Glomerular endothelial cell (primary cell): ENCODE data around the gene LSAMP. TPM values are rescaled to one million over a fixed set of nuclear protein-coding genes. Genes with fewer than 3 reads are reported as not detected.

Experiments used
- DNase-seq: peaks from one replicate; pipeline ENCODE4 v3.0.0-alpha.2; 2011; ENCODE audit warnings: low read depth, low spot score; ENCODE audit errors: extremely low read depth
- total RNA-seq: library from RNA; depleted of rRNA; stranded (reverse); fragments of >200 nt; gene quantifications from 2 replicates; pipeline ENCODE4 v1.2.3, GENCODE V29; 2015

LSAMP gene
- total RNA-seq, 1 donor from 2014 or later, result 2.1 TPM

DNA sequence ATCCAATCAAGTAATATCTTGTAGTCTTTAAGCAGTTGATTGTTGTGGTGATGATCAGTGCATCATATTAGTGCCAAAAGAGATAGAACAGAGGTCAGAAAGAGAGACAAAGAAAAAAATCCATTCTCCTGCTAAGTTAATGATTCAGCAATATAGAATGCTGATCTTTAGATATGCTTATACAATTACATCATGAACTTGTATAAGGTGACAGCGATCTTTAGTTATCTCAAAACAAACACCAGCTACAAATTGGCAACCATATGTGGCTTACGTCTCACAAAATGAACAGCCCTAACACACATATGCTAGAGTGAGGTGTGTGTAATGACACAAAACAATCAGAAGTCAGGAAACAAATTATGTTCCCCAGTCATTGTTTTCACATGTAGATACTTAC lies 12.5 kb downstream of the LSAMP start:
- DNase-seq, result no peak

DNA sequence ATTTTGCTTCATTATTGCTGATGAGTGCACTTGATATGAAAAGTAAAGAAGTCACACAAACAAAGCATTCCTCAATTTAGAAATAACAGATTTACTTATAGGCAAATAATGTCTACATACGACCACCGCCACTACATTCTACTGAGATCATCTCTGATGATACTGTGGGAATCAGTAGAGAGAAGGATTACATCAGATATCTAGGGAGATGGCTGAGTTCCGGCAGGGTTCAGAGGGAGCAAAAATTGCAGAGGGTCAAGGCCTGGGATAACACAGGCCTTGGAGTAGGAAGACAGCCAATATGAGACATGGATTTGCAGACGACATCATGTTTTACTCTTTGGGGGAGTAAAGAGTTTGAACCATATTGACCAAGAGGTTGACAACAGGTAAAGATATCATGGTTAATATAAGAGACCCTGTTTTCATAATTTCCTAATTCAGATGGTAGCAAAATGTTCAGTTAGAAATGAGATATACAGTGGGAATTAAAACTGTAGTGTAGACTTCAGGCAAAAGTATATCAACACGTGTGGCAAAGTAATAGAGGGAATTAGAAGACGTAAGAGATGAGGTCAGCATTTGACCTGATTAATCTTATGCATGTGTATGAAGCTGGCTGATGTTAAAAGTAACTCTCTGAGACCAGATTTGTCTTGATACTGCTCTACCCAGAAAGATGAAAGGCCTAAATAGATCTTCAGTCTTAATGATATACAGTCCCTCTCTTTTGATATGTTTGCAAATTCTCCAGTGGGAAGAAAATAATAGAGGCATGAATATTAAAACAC lies 15.6 kb downstream of the LSAMP start:
- DNase-seq, result no peak

DNA sequence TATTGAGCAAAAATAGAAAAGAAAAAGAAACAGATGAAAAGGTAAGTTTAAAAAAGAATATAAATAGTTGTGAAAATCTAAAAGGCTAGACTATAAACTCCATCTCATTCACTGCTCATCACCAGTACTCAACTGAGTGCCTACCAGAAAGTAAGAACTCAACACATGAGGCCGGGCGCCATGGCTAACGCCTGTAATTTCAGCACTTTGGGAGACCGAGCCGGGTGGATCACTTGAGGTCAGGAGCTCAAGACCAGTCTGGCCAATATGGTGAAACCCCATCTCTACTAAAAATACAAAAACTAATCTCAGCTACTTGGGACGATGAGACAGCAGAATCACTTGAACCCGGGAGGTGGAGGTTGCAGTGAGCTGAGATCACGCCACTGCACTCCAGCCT lies 19.3 kb downstream of the LSAMP start:
- DNase-seq, result no peak

DNA sequence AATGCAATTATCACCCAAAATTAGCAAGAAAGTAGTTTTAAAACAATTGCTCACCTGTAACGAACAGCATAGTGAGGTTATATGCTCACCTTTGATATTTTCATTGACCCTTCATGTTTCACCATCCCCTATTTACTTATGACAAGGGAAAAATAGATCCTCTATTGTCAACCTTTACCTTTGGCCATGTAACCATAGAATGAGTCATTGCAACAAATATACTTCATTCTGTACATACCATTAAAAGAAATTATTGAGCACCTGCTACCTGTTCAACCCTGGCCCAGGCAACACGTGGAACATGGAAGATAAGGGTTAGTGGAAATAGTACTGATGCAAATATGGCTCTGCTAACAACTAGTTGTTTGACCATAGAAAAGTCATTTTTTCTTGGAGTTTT lies 20.2 kb downstream of the LSAMP start:
- DNase-seq, result no peak

DNA sequence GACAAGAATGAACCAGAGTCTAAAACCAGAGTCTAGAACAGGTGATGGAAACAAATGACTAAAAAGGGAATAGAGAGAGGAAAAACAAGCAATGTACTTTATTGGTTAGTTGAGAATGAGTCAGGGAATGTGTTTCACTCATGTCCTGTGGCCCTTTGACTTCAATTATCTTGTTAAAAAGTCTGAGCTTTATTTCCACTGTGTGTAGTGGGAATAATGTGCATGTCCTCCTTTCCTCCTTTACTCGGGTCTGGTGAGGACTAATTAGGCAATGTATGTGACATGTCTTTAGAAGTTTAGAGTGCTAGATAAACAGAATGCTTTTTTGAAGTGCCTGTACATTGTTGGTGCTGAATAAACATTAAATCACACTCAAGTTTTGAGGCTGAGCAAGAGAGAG lies 21.3 kb downstream of the LSAMP start:
- DNase-seq, result no peak

DNA sequence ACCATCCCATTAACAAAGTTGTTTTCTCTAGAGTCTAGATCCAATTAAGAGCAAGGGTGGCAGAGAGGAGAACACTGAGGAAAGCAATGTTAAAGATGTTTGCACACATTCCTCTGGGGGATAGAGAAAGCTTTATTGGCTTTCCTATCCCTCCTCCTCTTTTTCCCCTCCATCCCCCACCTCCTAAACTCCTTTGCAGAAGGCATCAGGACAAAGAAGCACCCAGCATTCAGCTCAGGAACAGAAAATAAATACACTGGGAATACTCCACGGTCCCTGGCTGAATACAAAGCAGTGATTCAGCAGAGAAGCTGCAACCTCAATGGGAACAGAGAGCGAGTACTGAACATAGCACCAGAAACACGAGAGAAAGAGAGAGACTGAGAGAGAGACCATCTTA lies 21.9 kb downstream of the LSAMP start:
- no peak for DNase-seq

DNA sequence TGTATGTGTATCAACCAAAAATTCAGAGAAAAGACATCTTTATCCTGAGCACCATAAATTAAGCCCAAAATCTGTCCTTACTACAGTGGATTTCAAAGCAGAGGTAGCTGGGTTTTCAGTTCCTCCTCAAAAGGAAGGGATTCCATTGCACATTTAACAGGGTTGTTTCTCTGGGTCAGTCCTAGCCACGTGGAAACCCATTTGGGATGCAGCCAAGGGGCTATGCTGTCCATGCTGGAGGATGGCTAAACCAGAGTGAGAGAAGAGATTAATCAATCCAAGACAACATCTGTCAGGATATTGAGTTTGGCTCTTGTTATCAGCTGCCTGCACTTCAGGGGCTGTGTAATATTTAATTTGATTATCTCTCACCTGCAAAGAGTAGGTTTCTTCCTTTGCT lies 28.1 kb downstream of the LSAMP start:
- DNase-seq, result no peak

DNA sequence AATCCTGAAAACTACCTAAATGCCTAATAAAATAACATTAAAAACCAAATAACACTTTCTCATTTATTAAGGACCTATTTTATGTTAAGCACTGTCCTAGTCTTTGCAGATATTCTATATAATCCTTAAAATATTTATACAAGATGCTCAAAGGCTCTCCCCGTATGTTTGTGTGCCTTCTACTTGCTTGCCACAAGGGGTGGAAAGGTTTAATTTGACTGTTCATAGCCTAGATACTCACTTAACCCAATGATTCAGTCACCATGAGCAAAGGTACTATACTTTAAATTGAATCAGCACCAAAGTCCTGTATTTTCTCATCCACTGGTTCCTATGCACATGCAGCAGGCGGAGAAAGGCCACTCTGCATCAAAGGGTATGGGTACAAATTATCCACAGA lies 32.0 kb downstream of the LSAMP start:
- no peak for DNase-seq

DNA sequence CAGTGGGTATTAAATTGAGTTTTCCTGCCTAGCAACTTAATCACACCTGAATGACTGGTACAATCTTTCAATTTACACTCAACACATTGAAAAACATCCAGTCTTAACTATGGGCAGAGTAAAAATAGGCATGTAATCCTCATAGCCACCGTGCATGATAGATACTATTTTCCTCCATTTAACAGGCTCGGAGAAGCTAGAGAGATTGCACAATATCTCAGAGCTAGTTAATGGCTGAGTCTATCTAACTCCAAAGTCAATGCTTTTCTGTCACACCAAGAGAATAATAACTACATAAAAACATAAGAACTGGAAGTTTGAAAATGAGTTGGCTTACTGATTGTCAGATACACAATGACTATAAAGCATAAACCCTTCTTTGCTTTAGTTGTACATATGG lies 36.8 kb downstream of the LSAMP start:
- DNase-seq, result no peak

DNA sequence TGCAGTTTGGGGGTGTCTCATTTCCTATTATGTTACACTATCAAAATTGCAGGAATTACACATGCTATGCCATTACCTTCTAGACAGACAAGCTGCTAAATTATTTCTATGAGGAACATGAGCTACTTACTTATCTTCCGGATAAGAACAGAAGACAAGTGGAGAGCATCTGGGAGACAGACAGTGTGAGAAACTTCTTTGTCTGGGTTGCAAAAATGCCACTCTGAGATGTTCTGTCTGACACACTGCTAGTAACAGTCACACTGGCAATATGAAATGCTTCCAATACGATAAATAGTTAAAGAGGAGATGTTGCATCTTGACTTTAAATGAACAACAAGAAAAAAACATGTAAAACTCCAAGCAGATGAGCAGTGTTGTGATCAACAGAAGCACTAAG lies 40.1 kb downstream of the LSAMP start:
- DNase-seq, result no peak

DNA sequence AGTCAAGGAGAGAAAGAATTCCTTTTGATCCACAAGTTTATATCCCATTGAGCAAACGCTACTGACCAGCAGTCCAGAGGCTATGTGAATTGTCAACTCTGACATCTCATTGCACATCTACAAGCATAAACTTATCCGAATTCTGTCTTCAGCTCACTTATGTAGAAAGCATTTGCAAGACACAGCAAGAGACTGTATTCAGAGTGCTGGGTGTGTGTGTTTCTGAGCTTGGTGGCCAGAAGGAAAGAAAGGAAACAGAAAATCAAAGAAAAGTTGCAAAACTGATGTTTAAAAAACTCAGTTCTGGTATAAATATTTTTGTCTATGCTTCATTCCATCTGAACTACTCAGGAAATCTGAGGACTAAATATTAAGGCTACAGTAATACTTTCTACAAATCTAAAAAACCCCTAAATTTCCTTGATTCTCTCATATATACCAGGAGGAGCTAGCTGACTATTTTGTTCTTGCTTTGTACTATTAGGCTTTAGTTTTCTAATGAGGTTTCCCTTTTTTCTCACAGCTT lies 45.5 kb downstream of the LSAMP start:
- DNase-seq, result no peak

DNA sequence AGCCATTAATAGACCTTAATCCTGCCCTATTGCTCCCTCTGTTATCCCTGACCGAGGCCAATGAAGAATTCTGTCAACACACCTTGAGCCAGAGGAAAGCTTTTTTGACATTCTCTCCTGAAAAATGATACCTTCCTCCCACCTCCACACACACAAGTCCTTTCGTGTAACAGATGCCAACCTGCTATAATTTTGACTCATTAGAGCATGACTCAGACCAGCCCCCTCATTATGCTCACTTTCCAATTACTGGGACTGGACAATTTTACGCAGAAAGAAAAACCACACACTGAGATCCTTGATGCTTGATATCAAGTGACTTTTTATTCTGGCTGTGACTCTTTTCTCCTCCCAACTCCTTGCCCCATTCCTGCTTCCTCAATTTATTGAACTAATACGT lies 50.9 kb downstream of the LSAMP start:
- no peak for DNase-seq

DNA sequence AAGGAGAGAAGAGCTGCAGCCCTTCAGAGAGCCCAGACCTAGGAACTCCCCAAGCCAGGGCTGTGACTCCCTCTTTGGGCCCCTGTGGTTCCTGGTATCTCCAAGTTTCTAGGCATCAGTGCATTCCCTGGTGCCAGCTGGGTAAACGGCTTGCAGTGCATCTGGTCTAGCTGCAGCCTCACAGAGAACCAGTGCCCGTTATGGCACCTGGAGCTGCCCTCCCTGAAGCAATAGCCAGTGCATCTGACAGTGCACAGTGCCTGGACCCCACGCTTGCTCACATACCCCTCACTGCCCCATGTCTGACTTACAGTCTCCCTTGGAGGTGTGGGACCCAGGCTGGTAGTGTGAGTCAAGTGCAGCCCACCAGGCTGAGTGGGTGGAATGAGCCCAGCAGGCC lies 52.1 kb downstream of the LSAMP start:
- DNase-seq, result no peak

DNA sequence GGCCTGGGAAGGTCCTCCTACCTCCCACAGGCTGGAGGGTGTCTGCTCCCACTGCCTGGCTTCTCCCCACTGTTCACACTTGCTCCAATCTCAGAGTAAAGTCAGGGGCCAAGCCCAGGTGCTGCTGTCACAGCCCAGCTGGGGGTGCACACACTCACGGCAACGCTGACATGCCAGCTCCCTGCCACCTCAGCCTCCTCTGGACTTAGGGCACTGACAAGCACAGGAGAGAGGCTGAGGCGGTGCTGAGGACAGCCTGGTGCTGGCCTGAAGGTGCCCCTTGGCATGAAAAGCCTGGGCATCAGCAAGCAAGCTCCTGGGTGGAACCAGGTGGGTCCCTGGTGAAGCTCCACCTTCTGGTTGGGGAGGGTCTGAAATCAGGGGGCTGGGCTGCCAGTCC lies 53.0 kb downstream of the LSAMP start:
- DNase-seq, result no peak

DNA sequence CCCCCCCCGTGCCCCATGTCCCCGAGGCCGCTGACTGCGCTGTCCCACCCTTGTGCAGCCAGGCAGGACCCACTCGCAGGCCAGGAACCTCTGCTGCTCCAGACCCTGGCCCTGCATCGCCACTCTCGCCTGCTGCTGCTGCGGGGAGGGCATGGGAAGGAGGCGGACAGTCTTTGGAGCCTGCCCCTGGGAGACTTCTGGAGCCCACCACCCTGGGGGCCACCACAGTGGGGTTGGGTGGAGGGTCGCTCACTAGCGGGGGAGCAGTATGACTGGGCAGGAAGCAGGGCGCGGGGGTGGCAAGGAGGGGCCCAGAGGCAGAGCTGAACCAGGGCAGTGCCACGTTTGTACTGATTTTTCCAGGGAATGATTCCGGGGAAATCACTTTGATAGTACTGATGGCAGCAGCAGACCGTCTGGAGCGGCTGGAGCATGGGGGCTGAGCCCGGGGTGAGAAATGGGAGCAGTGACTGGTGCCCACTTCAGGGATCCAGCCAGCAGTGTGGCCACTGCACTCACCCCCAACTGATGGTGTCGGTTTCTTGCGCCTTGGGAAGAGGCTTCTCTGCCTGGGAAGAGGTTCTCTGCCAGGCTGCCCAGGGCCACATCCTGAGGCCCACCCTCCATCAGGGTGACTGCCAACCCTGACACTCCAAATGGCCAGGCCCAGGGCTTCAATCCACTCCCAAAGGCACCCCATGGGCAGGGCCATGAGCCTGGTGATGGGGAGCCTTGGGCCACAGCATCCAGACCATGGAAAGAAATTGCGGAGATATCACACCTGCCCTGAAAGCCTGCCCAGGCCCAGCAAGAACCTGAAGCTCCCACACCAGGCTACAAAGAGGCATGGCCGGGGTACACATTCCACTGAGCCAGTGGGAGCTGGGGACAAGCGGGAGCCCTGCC lies 53.7 kb downstream of the LSAMP start:
- no peak for DNase-seq

DNA sequence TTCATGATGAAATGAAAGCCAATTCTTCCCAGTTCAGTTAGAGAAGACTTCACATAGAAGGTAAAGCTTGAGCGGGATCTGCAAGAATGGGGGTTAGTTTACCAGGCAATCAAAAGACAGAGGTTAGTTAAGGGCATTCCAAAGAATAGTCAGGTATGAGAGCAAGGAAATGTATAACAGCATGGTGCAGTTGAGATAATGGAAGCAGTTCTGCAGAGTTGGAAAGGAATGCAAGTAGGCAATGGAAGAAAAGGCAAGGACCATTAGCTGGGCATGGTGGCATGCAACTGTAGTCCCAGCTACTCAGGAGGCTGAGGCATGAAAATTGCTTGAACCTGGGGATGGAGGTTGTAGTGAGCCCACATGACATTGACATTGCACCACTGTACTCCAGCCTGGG lies 55.0 kb downstream of the LSAMP start:
- DNase-seq, result no peak

DNA sequence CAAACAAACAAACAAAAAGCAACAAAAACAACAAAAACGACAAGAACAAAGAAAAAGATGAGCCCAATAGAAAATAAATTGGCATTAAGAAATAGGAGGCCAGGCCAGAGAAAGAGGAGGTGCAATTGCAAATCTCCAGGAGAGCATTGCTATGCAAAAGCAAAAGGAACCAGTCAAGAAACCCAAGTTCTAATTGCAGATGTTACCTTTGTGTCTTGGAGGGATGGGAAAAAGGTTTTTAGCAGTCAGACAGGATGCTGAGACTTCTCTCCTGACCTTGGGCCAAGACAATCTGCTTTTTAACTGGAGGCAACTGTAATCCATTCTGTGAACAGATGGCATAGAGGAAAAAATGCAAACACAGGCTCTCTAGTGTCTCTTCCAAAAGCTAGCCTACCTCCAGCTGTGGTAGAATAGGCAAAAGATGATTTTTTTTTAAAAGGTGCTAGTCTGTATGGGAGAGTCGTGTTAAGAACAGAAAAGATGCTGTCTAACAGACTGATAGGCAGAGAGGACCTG lies 56.4 kb downstream of the LSAMP start:
- DNase-seq, result no peak

DNA sequence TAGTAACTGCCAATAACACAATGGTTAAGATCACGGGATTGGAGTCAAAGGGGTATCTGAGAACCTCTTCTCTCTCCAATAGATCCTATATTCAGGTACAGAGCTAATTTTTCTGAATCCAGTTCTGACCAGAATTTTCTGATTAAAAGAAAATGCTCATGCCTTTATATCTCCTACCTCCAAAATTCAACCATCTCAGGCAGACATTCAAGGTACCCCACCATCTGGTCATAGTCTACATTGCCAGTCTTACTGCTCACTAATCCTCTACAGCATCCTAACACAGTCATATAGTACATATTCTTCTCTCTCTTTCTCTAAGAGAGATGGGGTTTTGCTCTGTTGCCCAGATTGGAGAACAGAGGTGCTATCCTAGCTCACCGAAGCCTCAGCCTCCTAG lies 59.1 kb downstream of the LSAMP start:
- no peak for DNase-seq

DNA sequence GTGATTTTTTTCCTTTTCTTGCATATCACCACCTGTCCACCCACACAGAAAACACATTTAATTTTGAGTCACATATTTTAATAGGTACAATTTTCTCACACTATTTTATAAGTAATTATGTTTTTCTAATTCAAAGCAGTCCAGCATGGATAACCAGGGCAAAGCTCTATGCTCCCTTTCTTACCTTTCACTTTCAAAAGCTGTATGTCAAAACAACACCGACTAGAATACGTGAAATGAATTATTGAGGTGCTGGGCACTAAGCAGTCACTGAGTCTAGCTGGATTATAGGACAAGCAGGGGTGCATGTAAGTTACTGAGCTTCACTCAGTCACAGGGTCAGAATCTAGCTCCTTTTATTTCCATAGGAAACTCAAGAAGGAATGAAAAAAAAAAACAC lies 60.6 kb downstream of the LSAMP start:
- DNase-seq, result no peak

DNA sequence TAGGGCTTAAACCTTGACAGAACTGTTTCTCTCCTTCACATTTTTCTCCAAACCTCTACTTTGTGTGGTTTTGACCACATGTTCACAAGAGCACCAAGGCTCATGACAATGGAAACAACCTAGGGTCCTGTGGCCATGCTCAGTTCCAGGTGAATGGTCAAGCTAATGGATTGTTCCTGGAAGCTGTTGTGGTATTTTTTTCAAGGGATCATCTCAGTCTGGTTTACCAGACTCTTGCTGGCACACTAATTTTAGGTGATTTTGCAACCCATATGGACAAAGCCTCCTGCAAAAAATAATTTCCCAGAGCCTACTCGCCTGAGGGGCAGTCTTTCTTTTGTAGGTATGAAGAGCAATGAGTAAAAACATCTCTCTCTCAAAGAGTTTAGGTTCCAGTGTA lies 67.2 kb downstream of the LSAMP start:
- DNase-seq, result no peak

DNA sequence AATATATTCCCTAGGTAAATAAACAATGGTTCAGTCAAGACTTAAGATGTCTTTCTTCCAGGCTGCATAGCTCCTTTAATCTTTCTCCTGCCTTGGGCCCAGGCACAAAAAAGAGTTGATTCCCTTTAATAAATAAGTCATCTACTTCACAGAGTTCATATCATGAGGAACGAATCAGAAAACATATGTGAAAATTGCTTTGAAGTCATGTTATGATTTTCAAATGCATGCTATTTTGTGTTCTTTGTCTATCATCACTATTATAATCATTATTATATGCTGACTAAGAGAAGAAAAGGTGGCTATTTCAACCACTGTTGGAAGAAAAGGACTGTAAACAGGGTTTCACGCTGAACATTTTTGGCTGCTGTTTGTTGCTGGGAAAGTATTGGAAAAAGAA lies 70.4 kb downstream of the LSAMP start:
- DNase-seq, result no peak
